ENCODE results near the gene OR5B2.
"Not testable (repeated sequence)": the region's sequence is repeated elsewhere in the genome, so short reads cannot be mapped to it uniquely, and the experiment has no call there.

Gene OR5B2

DNA sequence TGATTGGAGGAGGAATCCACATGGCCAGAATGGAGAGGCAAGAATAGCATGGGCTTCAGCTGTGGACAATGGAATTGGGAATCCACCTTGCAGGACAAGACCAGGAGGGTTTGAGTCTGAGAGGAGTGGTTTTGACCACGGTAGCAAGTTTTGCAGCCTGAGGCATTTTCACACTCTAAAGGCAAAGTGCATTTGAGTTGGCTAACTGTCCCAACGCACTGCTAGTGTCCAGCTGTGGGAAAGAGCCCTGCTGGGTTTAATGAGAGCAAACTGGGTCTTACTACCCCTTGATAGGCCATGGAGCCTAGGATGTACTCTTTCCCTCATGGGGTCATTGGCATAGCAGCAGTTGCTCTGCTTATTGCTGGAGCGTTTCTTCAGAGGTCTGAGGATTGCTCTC is at the start of gene OR5B2:
Gene OR5B2, minus strand, starts transcription at position 101 of the 400 bp plus-strand sequence. CDS start 4,860 bp downstream, outside the sequence.
- no peak for DNase-seq

DNA sequence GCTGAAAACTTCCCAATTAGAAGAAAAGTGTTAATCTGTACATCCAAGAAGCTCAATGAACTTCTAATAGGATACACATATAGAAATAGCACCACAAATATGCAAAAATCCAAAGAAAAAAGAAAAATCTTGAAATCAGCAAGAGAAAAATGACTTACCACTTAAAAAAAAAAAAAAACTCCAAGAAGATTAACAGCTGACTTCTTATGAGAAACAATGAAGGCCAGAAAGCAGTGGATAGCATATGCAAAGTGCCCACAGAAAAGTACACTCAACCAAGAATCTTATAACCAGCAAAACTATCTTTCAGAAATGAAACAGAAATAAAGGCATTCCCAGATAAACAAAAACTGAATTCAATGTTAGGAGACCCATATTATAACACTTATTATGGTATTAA is 44.0 kb upstream of the OR5B2 start:
- DNase-seq = no peak

DNA sequence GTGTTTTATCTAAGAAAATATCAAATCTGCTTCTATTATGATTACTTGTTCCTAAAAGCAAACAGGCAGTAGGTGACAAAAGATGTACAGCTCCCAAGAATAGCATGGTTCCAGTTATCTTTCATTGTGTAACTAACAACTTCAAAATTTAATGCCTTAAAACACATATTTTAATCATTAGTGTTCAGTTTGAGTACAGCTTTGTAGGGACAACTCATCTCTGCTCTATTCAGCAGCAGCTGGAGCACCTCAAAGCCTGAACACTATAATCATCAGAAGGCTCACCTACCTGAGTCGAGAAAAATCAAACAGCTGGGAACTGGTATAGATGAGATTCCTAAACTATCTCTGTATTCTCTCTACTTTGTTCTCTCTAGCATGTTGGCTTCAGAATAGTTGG is 38.4 kb upstream of the OR5B2 start:
- no peak for DNase-seq

DNA sequence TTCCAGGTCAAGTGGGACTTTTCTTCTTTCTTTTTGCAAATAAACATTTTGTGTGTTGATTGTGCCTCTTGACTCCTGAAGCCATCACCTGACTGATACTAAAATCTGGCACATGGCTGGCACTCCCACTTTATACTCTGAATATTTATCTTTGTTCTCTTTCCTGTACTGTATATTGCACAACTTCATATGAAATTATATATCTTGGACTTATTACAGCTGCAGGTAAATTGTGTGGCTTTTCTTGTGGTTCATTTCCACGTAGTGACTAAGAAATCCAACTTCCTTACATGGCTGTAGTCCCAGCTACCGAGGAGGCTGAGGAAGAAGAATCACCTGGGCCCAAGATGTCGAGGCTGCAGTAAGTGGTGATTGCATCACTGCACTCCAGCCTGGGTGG is 37.8 kb upstream of the OR5B2 start:
- DNase-seq = no peak

- DNase-seq = no peak
Measured at GRCh38 chr11:58451585-58451984, 23.7 kb upstream of the OR5B2 start.

GRCh38 chr11:58446294-58446693 is 18.4 kb upstream of the OR5B2 start:
- no peak for DNase-seq

DNA sequence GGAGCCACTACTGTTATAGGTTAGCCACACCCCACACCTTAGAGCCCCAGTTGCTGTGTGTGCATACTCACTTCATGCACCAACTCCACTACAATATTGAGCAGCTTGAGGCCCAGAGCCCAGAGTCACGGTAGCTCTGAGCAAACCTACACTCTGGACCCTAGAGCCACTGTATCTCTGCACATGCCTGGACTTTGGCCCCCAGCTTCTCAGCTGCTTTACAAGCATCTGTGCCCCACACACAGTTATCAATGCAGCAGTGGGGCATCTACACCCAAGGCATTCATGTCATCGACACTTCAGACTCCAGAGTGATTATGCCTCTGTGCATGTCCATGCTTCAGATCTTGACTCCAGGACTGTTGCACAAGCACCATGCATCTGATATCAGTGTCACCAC is 16.4 kb upstream of the OR5B2 start:
- no peak for DNase-seq

GRCh38 chr11:58442136-58442535 is 14.2 kb upstream of the OR5B2 start, which contains the start of gene OR5B12:
Gene OR5B12 (minus strand): TSS chr11:58442236. CDS start chr11:58440151, 2,085 bp downstream.
- no peak for DNase-seq

- no peak for DNase-seq
Measured at GRCh38 chr11:58438486-58438885, 10.6 kb upstream of the OR5B2 start.

- no peak for DNase-seq
Measured at GRCh38 chr11:58434217-58434616, 6.3 kb upstream of the OR5B2 start.

DNA sequence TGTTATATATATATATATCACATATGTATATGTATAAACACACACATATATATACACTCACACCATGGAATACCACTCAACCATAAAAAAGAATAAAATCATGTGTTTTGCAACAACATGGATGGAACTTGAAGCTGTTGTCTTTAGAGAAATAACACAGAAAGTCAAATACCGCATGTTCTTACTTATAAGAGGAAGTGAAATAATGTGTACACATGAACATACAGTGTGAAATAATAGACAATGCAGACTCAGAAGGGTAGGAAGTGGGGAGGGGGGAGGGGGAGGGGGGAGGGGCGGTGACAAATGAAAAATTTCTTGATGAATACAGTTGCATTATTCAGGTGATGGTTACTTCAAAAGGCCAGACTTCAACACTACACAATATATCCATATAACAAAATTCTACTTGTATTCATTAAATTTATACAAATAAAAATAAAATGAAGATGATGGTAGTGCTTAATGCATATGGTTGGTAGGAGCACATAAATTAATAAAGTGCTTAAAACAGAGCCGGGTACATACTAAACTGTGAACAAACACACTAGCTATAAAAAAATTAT is 5.8 kb upstream of the OR5B2 start:
- DNase-seq = no peak

DNA sequence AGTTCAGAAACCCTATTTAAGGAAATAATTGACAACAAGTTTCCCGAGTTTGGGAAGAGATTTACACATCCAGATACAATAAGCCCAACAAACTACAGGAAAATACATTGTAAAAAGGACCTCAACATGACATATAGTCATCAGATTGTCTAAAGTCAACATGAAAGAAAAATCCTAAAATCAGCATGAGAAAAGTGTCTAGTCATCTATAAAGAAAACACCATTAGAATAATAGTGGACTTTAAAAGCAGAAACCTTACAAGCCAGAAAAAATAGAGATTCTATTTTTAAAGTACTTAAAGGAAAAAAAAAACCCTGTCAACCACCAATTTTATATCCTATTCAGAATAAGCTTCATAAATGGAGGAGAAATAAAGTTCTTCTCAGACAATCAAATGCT is 1.4 kb upstream of the OR5B2 start:
- DNase-seq = no peak

- no peak for DNase-seq
Measured at GRCh38 chr11:58406774-58407173, 21.1 kb downstream of the OR5B2 start, which contains the start of gene OR5B3. Gene OR5B3 (minus strand): TSS chr11:58406874. CDS start chr11:58403409, 3,465 bp downstream.

DNA sequence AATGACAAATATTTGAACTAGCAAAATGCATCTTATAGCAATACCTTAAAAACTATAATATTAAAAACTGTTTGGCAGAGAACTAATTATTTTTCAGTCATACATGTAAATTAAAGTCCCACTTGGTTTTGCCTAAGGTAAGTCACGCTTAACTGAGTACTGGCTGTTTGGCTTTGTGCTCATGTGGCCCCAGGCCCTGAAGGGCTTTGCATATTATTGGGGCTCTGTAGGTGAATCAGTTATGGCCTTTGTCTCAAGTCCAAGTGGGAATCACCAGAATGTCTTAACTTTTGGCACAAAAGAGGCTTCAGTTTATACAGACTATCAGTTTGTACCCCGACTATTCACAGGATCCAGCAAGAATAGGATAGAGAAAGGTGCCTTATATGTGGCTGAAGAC is 28.3 kb downstream of the OR5B2 start:
- DNase-seq = not testable (repeated sequence)

DNA sequence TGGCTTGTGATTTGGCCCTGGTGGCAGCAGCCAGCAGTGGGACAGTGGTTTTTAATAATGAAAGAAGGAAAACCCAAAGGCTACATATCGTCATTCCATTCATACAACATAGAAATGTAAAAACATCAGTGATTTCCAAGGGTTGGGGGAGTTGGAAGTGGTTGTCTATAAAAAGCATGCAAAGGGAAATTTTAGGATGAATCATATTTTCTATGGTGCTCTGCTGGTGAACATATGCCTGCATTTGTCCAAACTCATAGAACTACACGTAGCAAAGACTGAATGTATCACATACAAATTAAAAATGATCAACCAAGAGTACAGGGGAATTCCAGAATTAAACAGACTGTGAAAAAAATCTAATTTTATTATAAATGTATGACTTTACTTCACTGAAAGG is 32.3 kb downstream of the OR5B2 start:
- no peak for DNase-seq

DNA sequence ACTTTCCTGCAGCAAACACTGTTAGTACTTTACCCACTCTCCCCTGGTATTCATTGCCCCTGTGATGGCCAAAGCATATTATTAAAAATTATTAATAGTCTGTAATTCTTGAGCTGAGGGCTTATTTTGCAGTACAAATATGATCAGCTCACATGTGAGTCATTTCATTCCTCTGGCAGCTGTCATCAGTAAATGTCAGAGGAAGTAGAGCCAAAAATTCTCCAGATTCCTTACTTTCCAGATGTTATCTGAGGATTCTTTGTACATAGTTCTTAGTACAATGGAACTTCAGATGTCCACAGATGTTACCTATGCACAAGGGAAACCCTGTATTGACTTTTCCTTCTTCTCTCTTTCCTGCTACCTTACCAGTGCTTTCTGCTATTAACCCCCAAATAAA is 33.7 kb downstream of the OR5B2 start:
- DNase-seq = no peak

DNA sequence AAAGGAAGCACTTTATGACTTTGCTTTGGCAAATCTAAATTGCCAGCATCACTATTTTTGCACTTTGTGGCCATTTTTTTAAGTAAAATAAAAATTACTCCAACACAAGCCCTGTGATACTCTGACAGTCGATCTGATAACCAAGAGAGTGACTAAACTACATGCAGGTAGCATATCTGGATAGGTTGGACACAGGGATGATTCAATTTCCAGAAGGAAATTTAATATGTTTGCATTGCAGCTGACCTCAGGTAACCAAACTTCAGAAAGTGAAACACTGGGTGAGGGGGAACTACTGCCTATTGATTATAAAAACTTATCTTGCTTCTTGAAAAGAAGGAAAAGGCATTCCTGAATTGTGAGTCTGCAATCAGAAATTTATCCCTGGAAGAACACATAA is 35.2 kb downstream of the OR5B2 start:
- no peak for DNase-seq

GRCh38 chr11:58391879-58392278 is 36.0 kb downstream of the OR5B2 start:
- DNase-seq = no peak

DNA sequence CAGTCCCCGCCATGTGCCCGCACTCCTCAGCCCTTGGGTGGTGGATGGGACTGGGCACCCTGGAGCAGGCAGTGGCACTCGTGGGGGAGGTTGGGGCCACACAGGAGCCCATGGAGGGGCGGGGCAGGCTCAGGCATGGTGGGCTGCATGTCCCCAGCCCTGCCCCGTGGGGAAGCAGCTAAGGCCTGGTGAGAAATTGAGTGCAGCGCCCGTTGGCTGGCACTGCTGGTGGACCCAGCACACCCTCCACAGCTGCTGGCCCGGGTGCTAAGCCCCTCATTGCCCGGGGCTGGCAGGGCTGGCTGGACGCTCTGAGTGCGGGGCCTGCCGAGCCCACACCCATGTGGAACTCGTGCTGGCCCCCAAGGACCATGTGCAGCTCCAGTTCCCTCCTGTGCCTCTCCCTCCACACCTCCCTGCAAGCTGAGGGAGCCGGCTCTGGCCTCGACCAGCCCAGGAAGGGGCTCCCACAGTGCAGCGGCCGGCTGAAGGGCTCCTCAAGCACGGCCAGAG is 37.3 kb downstream of the OR5B2 start:
- DNase-seq = no peak

All from NCI-H524 treated with DMSO at 0.1 percent for 48 hours (cell line).